Endothelial cell of umbilical vein (primary cell): ENCODE results near the gene DDOST. TPM values are rescaled to one million over a fixed set of nuclear protein-coding genes. Genes with fewer than 3 reads are reported as not detected.

Experiments
- BruUV-seq: library from RNA; stranded (reverse); fragments of 400-500 nt; replicated peaks from 2 replicates; lab custom pipeline; 2021; lab: Mats Ljungman, UMichigan
- CTCF ChIA-PET: fragments of 300-600, 350-600 bp; sonication (Branson Sonifier 250); formaldehyde crosslinking; loops from one replicate; lab custom pipeline; 2021; ENCODE audit warnings: antibody characterized with exemption, inconsistent platforms; lab: Charles Lee
- POLR2A ChIA-PET: fragments of 300-600, 350-600 bp; sonication (Branson Sonifier 250); formaldehyde crosslinking; loops from one replicate; lab custom pipeline; 2021; ENCODE audit warnings: antibody characterized with exemption, inconsistent platforms; lab: Charles Lee
- DNase-seq: peaks from one replicate; pipeline ENCODE4 v3.0.0-alpha.2; 2011; ENCODE audit warnings: low read depth, low spot score
- FAIRE-seq: peaks from 2 replicates; lab custom pipeline; 2011; peaks lifted over from hg19 to GRCh38; lab: Jason Lieb, UNC
- H2AFZ ChIP-seq: 2 replicates; pipeline ENCODE4 v1.6.0; 2012; ENCODE audit warnings: low read depth, low read length, control low read depth, inconsistent platforms
- H3K27ac ChIP-seq: 2 replicates; pipeline ENCODE4 v1.5.1; 2011; ENCODE audit warnings: low read depth, mild to moderate bottlenecking, control low read depth, low read length, moderate library complexity; ENCODE audit not compliant: insufficient read depth
- H3K27me3 ChIP-seq, 2 experiments: 2 replicates each; pipeline versions ENCODE4 v1.6.0 to v1.6.1; 2011; ENCODE audit warnings: low read length in 2 of 2, mixed read lengths in 1 of 2; ENCODE audit not compliant: control insufficient read depth in 2 of 2, insufficient read depth in 2 of 2
- H3K36me3 ChIP-seq, 2 experiments: 2 replicates in 1 of 2; 3 replicates in 1 of 2; pipeline ENCODE4 v1.5.1; 2011; ENCODE audit warnings: low read length in 2 of 2, mild to moderate bottlenecking in 1 of 2, moderate library complexity in 1 of 2; ENCODE audit not compliant: control insufficient read depth in 2 of 2, insufficient read depth in 2 of 2; ENCODE audit errors: extremely low read depth in 1 of 2
- H3K4me1 ChIP-seq: 3 replicates; pipeline ENCODE4 v1.5.1; 2011; ENCODE audit warnings: mild to moderate bottlenecking, low read length; ENCODE audit not compliant: control insufficient read depth, insufficient read depth; ENCODE audit errors: extremely low read depth
- H3K4me2 ChIP-seq: 2 replicates; pipeline ENCODE4 v1.6.1; 2011; ENCODE audit warnings: low read length, control low read depth, mixed read lengths; ENCODE audit not compliant: insufficient read depth
- H3K4me3 ChIP-seq, 3 experiments: fragments of 200-600 bp in 1 of 3; sonication (generic), shearing (Covaris generic) in 1 of 3; replicated peaks in 1 of 3; 2 replicates each; pipeline ENCODE4 v1.5.1; 2011 to 2016; ENCODE audit warnings: control low read depth in 3 of 3, low read length in 3 of 3, mild to moderate bottlenecking in 2 of 3, inconsistent platforms in 1 of 3, low read depth in 1 of 3, moderate library complexity in 1 of 3; ENCODE audit not compliant: insufficient read depth in 1 of 3
- H3K79me2 ChIP-seq: 2 replicates; pipeline ENCODE4 v1.6.0; 2012; ENCODE audit warnings: low read length, inconsistent platforms; ENCODE audit not compliant: control insufficient read depth, insufficient read depth
- H3K9ac ChIP-seq: replicated peaks from 2 replicates; pipeline ENCODE3; 2011; ENCODE audit warnings: low read length, control low read depth; ENCODE audit not compliant: insufficient read depth; ENCODE audit errors: extremely low read depth
- H3K9me1 ChIP-seq: replicated peaks from 3 replicates; pipeline ENCODE4 v1.6.0; 2011; ENCODE audit warnings: mild to moderate bottlenecking, low read length; ENCODE audit not compliant: control insufficient read depth, insufficient read depth; ENCODE audit errors: extremely low read depth
- H3K9me3 ChIP-seq: replicated peaks from 2 replicates; pipeline ENCODE4 v1.5.1; 2012; ENCODE audit warnings: low read length, inconsistent platforms; ENCODE audit not compliant: control insufficient read depth, insufficient read depth
- H4K20me1 ChIP-seq: replicated peaks from 2 replicates; pipeline ENCODE3; 2011; ENCODE audit warnings: mild to moderate bottlenecking, low read length; ENCODE audit not compliant: control insufficient read depth, insufficient read depth; ENCODE audit errors: extremely low read depth
- CTCF ChIP-seq, 2 donors: IDR thresholded peaks; 1 replicate in 1 of 2; 2 replicates in 1 of 2; pipeline ENCODE4 v1.5.1; 2011; ENCODE audit warnings: low read length in 2 of 2, mild to moderate bottlenecking in 2 of 2, moderate library complexity in 2 of 2, control low read depth in 1 of 2, inconsistent platforms in 1 of 2, low read depth in 1 of 2; ENCODE audit not compliant: insufficient read depth in 1 of 2; ENCODE audit errors: extremely low read depth in 1 of 2
- EZH2 ChIP-seq: IDR thresholded peaks from 2 replicates; pipeline ENCODE4 v1.6.1; 2012; ENCODE audit warnings: borderline replicate concordance, low read depth, mild to moderate bottlenecking, moderate library complexity, low read length, inconsistent platforms; ENCODE audit not compliant: severe bottlenecking
- FOS ChIP-seq: IDR thresholded peaks from 2 replicates; pipeline ENCODE4 v1.6.1; 2011; ENCODE audit warnings: mild to moderate bottlenecking, low read length, moderate library complexity, borderline replicate concordance; ENCODE audit not compliant: insufficient read depth
- GATA2 ChIP-seq: IDR thresholded peaks from 2 replicates; pipeline ENCODE4 v1.7.0; 2011; ENCODE audit warnings: low read depth, mild to moderate bottlenecking, moderate library complexity, mixed read lengths, low read length; ENCODE audit not compliant: insufficient read length, insufficient read depth
- JUN ChIP-seq: IDR thresholded peaks from 2 replicates; pipeline ENCODE4 v1.6.1; 2011; ENCODE audit warnings: borderline replicate concordance, low read depth; ENCODE audit not compliant: insufficient read length, insufficient read depth
- MAX ChIP-seq: IDR thresholded peaks from 2 replicates; pipeline ENCODE4 v1.6.1; 2011; ENCODE audit not compliant: insufficient read depth, insufficient read length
- MYC ChIP-seq: IDR thresholded peaks from one replicate; pipeline ENCODE4 v1.6.1; 2011; ENCODE audit warnings: mild to moderate bottlenecking, low read depth, low read length
- POLR2A ChIP-seq: IDR thresholded peaks from 2 replicates; pipeline ENCODE4 v1.6.1; 2012; ENCODE audit warnings: low read depth, mild to moderate bottlenecking, control low read depth, low read length
- POLR2AphosphoS5 ChIP-seq: IDR thresholded peaks from 2 replicates; pipeline ENCODE4 v1.6.1; 2012; ENCODE audit warnings: low read depth, mild to moderate bottlenecking, control low read depth, low read length, moderate library complexity; ENCODE audit not compliant: insufficient read depth
- dilution Hi-C: fragments of 300-500 bp; cut with MboI; formaldehyde crosslinking; loops from one replicate; pipeline ENCODE4 v1.15.0; 2019; ENCODE audit warnings: low sequenced_read_pairs; ENCODE audit not compliant: extremely low pct_ligation_motif_present
- intact Hi-C: fragments of 100-400 bp; cut with micrococcal nuclease; formaldehyde crosslinking; loops from one replicate; pipeline ENCODE4 v1.10.0; 2022
- polyA plus RNA-seq, 4 experiments: library from polyadenylated mRNA; depleted of rRNA in 3 of 4; stranded (reverse) in 3 of 4; unstranded in 1 of 4; fragments of >200 nt; gene quantifications; 2 replicates each; pipeline versions ENCODE4 v1.2.1 to v1.2.3, GENCODE V29; 2011 to 2012; ENCODE audit warnings: missing spikeins in 1 of 4
- total RNA-seq: library from RNA; stranded (reverse); gene quantifications from 2 replicates; pipeline ENCODE4 v1.2.3, GENCODE V29; 2021

DDOST gene
- total and polyA plus RNA-seq, 2 donors (not counting 3 experiments of a cell fraction or from before 2014, with no cell fraction given): 319 to 533 TPM

GRCh38 chr1:20644416-20644815 is 16.8 kb downstream of the DDOST start:
- no peak for DNase-seq
- no TSS peak for BruUV-seq
- Histone ChIP-seq H3K36me3 (peaks cover 2 to 29% of the 10 kb centered on the region in 2 experiments), H3K9me1 (no peaks in the 10 kb centered on the region), H3K4me3 (no peak overlapping the region), H4K20me1 (no peaks in the 10 kb centered on the region), H2AFZ (no peak overlapping the region), H3K79me2 (no peaks in the 10 kb centered on the region), H3K9me3 (no peaks in the 10 kb centered on the region), H3K9ac (no peak overlapping the region), H3K27me3 (no peaks in the 10 kb centered on the region), H3K4me2 (no peak overlapping the region), H3K4me1 (no peaks in the 10 kb centered on the region), H3K27ac (no peak overlapping the region)
- intact Hi-C loops: no loop called here
- no peak for FAIRE-seq
- ChIA-PET POLR2A (no interaction called here), CTCF (no interaction called here)
- dilution Hi-C loops: no loop called here
- TF ChIP-seq JUN (no peak), POLR2A (no peak), FOS (no peak), GATA2 (no peak), CTCF (IDR thresholded peaks at IDR 0.05; ENCODE audit: extremely low read depth in 1 of 2, insufficient read depth in 1 of 2, low read depth in 1 of 2, low read length in 2 of 2) (no peak), POLR2AphosphoS5 (no peak), MYC (no peak), MAX (no peak), EZH2 (no peak)
